GM12865 (cell line): ENCODE results near the gene BIVM.

Experiments
- DNase-seq: peaks from one replicate; pipeline ENCODE4 v3.0.0; 2010; ENCODE audit warnings: low read depth
- H3K4me3 ChIP-seq: 2 replicates; pipeline ENCODE4 v1.5.1; 2011; ENCODE audit warnings: mild to moderate bottlenecking, low read depth, low read length, control low read depth
- TF ChIP-seq, protein P1 (sequence below): IDR thresholded peaks from 2 replicates; pipeline ENCODE4 v1.5.1; 2011; ENCODE audit warnings: low read length, control low read depth, low read depth, inconsistent platforms; ENCODE audit not compliant: insufficient read depth; ENCODE audit errors: missing control alignments

BIVM gene

DNA sequence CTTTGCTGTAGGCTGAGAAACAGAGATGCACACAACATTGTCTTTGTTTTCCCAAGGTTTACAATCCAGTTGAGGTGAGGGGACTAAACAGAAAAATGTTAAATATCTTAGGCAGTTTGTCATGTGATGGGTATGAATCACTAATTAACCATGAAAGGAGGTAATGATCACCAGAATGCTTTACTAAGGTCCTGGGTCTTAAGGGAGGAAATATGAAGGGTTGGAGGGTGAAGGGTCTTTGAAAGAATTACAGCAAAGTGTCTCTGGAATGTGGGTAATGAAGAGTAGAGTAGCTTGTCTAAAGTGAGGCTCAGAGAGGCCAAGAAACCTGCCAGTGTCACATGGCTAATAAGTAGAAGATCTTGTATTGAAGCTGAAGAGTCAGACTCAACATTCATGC is 19.0 kb downstream of the BIVM start:
- TF ChIP-seq, protein P1, sequence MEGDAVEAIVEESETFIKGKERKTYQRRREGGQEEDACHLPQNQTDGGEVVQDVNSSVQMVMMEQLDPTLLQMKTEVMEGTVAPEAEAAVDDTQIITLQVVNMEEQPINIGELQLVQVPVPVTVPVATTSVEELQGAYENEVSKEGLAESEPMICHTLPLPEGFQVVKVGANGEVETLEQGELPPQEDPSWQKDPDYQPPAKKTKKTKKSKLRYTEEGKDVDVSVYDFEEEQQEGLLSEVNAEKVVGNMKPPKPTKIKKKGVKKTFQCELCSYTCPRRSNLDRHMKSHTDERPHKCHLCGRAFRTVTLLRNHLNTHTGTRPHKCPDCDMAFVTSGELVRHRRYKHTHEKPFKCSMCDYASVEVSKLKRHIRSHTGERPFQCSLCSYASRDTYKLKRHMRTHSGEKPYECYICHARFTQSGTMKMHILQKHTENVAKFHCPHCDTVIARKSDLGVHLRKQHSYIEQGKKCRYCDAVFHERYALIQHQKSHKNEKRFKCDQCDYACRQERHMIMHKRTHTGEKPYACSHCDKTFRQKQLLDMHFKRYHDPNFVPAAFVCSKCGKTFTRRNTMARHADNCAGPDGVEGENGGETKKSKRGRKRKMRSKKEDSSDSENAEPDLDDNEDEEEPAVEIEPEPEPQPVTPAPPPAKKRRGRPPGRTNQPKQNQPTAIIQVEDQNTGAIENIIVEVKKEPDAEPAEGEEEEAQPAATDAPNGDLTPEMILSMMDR = no peak
- no peak for DNase-seq
- no peak overlapping the region for H3K4me3 ChIP-seq

DNA sequence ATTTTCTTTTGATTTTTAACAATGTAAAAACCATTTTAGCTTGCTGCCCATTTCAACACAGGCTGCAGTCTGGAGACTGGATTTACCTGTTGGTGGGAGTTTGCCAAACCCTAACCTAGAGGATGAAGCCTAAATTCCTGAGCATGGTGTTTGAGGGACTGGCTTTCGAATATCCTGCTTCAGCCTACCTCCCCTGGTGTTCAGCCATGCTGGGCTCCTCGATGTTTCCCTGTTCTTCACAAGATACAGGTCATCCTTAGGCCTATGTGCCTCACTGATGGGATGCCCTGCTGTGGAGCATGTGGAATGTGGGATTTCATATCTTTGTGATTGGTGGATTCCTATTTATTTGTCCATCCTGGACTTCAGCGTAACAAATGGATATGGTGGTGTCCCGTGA is 26.5 kb downstream of the BIVM start:
- DNase-seq = no peak
- TF ChIP-seq, protein P1 = no peak
- no peak overlapping the region for H3K4me3 ChIP-seq

DNA sequence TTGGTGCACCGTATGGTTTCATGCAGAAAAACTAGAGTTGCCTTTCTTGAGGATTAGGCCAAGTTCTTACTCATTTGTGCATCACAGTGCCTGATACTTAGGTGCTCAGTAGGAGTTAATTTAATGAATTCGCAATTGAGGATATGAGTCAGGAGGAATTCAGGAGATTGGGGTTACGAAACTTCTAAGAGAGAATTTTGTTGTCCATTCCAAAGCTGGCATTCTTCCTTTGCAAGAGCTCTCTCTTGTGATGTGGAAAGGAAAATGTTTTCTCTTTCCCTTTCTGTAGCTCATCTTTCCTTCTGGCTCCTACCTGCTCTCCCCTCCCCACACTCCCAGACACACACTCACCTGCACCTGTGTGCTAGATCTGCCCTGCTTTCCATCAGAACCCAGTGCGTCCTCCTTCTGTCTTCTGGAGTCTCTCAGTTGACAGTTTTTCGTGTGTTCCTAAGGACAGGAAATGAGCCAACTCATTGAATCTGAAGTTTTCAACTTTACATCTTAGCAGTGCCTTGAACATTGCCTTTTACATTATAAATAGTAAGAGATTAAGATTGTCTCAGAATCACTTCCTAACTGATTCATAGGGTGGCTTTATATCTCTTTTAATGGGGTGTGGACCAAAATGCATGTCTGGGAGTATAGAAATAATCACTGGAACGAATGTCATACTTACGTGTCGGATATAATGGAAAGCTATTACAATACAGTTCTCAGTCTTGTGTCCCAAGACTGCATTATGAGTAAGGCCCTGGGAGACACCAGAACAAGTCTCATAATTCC is 27.2 kb downstream of the BIVM start:
- no peak for DNase-seq
- H3K4me3 ChIP-seq = no peak overlapping the region
- TF ChIP-seq, protein P1 = no peak

DNA sequence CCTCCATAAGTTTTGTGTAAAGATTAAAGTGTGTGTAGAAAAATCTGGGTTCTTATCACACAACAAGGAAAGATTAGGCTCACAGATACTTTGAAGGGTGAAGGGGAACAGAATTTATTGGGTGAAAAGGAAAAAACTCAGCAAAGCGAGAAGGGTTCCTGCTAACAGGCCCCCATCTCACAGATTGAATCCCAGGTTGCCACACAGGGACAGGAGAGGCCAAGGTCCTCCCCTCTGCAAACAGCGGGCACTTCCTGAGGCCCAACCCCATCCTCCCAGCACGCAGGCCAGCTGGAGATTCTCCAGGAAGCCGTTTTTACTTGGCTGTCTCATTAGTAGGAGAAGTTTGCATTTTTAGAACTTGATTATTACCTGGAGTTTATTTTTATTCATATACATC is 31.7 kb downstream of the BIVM start:
- H3K4me3 ChIP-seq = no peak overlapping the region
- DNase-seq = no peak
- TF ChIP-seq, protein P1 = no peak

DNA sequence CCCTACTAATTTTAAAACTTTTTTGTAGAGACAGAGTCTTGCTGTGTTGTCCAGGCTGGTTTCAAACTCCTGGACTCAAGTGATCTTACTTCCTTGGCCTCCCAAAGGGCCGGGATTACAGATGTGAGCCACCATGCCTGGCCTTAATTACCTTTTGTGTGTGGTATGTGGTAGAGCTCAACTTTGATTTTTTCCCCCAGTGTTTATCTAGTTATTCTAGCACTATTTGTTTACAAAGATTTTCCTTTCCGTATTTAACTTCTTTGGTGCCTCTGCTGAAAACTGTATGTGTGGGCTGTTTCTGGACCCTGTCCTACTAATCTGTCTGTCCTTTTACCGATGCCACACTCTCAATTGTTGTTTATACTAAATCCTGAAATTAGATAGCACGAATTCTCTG is 37.6 kb downstream of the BIVM start:
- DNase-seq = no peak
- no peak overlapping the region for H3K4me3 ChIP-seq
- TF ChIP-seq, protein P1 = no peak

DNA sequence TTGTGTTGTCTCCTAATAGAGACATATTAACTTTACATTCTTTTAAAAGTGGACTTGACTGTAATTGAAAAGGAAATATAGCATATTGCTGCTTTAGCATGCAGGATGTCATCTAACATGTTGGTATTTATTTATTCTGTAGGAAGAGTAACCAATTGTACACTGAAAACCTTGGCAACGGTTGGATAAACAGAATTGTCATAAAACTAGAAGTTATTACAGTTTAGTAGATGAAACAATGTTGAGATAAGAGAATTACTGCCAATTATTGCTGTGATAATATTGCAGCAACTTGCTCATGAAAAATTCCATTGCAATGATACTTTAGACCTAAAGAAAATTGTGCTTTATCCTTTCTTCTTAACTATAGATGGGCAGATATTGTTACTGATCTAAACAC is 39.4 kb downstream of the BIVM start:
- no peak for DNase-seq
- H3K4me3 ChIP-seq = no peak overlapping the region
- TF ChIP-seq, protein P1 = no peak

DNA sequence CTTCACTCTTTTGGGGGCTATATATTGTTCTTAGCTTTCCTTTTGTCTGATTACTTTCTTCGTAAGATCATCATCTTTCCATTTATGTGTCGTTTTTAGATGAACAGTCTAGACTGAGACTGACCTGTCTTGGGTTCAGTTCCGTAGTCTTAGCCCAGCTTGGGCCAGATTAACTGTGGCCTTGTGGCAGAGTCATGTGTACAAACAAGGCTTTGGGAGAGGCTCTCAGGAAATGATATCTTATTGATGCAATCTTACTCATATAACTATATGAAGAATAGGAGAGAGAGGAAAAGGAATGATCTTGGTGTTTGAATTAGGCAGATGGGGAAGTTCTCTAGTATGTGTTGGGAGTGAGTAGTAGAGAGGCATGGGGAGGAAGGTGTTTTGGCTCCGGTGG is 40.1 kb downstream of the BIVM start:
- no peak overlapping the region for H3K4me3 ChIP-seq
- TF ChIP-seq, protein P1 = no peak
- DNase-seq = no peak
